DOHH2 (cell line): Measurements from ENCODE around the gene LAMA2.

ENCODE experiments used
- H3F3A ChIP-seq: fragments of 200-600 bp; sonication (generic), shearing (Covaris generic); 2 replicates; pipeline ENCODE4 v1.6.0; 2016; ENCODE audit warnings: antibody characterized with exemption, mild to moderate bottlenecking; ENCODE audit not compliant: control insufficient read depth, insufficient read depth
- H3K27ac ChIP-seq: fragments of 200-600 bp; sonication (generic); 2 replicates; pipeline ENCODE4 v1.5.1; 2014; ENCODE audit warnings: low read depth, mild to moderate bottlenecking, low read length, moderate library complexity
- H3K27me3 ChIP-seq: fragments of 200-600 bp; sonication (generic); 2 replicates; pipeline ENCODE4 v1.6.1; 2014; ENCODE audit warnings: mild to moderate bottlenecking, low read length, mixed read lengths; ENCODE audit not compliant: control insufficient read depth
- H3K36me3 ChIP-seq: fragments of 200-600 bp; sonication (generic); 2 replicates; pipeline ENCODE4 v1.6.1; 2014; ENCODE audit warnings: mild to moderate bottlenecking, low read length, moderate library complexity, mixed read lengths; ENCODE audit not compliant: control insufficient read depth
- H3K4me1 ChIP-seq: fragments of 200-600 bp; sonication (generic); 2 replicates; pipeline ENCODE4 v1.6.1; 2014; ENCODE audit warnings: mild to moderate bottlenecking, low read length, mixed read lengths; ENCODE audit not compliant: control insufficient read depth
- H3K4me2 ChIP-seq: fragments of 200-600 bp; sonication (generic); 2 replicates; pipeline ENCODE4 v1.6.0; 2014; ENCODE audit warnings: mild to moderate bottlenecking, low read length, moderate library complexity
- H3K4me3 ChIP-seq: fragments of 200-600 bp; sonication (generic); 2 replicates; pipeline ENCODE4 v1.5.1; 2014; ENCODE audit warnings: mild to moderate bottlenecking, low read length, mixed read lengths
- H3K79me2 ChIP-seq: fragments of 200-600 bp; sonication (generic); 2 replicates; pipeline ENCODE4 v1.6.1; 2014; ENCODE audit warnings: mild to moderate bottlenecking, low read length, mixed read lengths; ENCODE audit not compliant: control insufficient read depth
- H3K9me2 ChIP-seq: fragments of 200-600 bp; sonication (generic); replicated peaks from 2 replicates; pipeline ENCODE4 v1.6.1; 2014; ENCODE audit warnings: mild to moderate bottlenecking, low read length, mixed read lengths; ENCODE audit not compliant: control insufficient read depth
- H3K9me3 ChIP-seq: fragments of 200-600 bp; sonication (generic); 2 replicates; pipeline ENCODE4 v1.6.1; 2014; ENCODE audit warnings: antibody characterized with exemption, low read length, mixed read lengths; ENCODE audit not compliant: control insufficient read depth, insufficient read depth
- H4K20me1 ChIP-seq: fragments of 200-600 bp; sonication (generic); 2 replicates; pipeline ENCODE4 v1.6.0; 2014; ENCODE audit warnings: low read depth, mild to moderate bottlenecking, antibody characterized with exemption, low read length, moderate library complexity; ENCODE audit not compliant: control insufficient read depth, insufficient read depth
- EZH2phosphoT487 ChIP-seq: fragments of 200-600 bp; sonication (generic); IDR thresholded peaks from 2 replicates; pipeline ENCODE4 v1.6.1; 2017; ENCODE audit warnings: borderline replicate concordance, mild to moderate bottlenecking, antibody characterized with exemption, low read length, moderate library complexity, mixed read lengths
- TF ChIP-seq, protein P1 (sequence below): fragments of 200-600 bp; sonication (generic); IDR thresholded peaks from one replicate; pipeline ENCODE4 v1.5.1; 2014; ENCODE audit warnings: antibody characterized with exemption, mild to moderate bottlenecking, low read depth, low read length; ENCODE audit not compliant: poor library complexity, severe bottlenecking

Gene LAMA2

DNA sequence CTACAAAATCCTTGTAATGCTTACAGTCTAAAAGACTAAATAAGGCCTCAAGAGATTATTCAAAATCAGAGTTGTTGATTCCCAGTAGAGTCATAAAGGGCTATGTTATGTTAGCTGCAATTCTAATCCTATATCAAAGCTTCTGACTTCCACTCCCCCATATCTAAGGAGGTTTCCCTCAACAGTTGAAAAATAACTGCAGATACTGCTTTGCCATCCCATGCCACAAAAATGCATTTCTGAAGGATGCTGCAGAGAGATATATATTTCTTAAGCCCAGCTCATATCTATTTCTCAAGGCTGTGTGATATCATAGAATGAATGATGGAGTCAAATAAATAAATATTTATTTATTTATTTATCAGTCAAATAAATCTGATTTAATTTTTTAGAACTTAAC lies 332.3 kb downstream of the LAMA2 start:
- no peaks in the 10 kb centered on the region for H3K79me2 ChIP-seq
- H3K9me3 ChIP-seq: no peaks in the 10 kb centered on the region
- no peaks in the 10 kb centered on the region for H3F3A ChIP-seq
- no peaks in the 10 kb centered on the region for H3K4me1 ChIP-seq
- H3K4me3 ChIP-seq: no peak overlapping the region
- TF ChIP-seq EZH2phosphoT487: no peak
- TF ChIP-seq, protein P1, sequence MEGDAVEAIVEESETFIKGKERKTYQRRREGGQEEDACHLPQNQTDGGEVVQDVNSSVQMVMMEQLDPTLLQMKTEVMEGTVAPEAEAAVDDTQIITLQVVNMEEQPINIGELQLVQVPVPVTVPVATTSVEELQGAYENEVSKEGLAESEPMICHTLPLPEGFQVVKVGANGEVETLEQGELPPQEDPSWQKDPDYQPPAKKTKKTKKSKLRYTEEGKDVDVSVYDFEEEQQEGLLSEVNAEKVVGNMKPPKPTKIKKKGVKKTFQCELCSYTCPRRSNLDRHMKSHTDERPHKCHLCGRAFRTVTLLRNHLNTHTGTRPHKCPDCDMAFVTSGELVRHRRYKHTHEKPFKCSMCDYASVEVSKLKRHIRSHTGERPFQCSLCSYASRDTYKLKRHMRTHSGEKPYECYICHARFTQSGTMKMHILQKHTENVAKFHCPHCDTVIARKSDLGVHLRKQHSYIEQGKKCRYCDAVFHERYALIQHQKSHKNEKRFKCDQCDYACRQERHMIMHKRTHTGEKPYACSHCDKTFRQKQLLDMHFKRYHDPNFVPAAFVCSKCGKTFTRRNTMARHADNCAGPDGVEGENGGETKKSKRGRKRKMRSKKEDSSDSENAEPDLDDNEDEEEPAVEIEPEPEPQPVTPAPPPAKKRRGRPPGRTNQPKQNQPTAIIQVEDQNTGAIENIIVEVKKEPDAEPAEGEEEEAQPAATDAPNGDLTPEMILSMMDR: no peak
- no peak overlapping the region for H3K4me2 ChIP-seq
- H3K27me3 ChIP-seq: no peaks in the 10 kb centered on the region
- no peaks in the 10 kb centered on the region for H3K36me3 ChIP-seq
- no peak overlapping the region for H3K27ac ChIP-seq
- H4K20me1 ChIP-seq: no peaks in the 10 kb centered on the region
- H3K9me2 ChIP-seq: no peaks in the 10 kb centered on the region

DNA sequence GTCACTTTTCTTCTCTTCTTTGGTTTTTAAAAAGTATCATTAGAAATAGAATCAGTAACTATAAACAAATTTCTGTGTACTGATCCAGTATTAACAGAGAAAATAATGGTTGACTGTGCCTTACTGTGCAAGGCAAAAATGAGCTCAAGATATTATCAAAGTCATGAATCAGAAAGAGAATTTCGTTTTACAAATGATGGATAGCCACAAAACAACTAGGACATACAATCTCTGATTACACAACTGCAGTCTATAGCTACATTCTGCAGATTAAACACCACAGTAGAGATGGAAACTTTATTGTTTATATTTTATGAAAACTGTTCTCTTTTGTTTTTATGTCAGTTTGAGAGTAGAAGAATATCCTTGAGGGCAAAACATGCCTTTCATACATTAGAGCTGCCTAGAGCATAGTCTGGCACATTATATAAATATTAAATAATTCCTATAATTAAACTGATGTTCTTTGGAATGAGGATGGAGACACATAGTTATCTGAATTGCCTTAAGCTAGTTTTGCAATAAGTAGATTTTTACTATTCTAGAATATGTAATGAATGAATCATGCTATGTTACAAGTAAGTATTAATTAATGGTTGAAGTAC lies 333.1 kb downstream of the LAMA2 start:
- no peaks in the 10 kb centered on the region for H3K4me1 ChIP-seq
- no peaks in the 10 kb centered on the region for H3K79me2 ChIP-seq
- no peaks in the 10 kb centered on the region for H3K36me3 ChIP-seq
- H3K27me3 ChIP-seq: no peaks in the 10 kb centered on the region
- no peak overlapping the region for H3K27ac ChIP-seq
- H3K4me3 ChIP-seq: no peak overlapping the region
- no peak overlapping the region for H3K4me2 ChIP-seq
- H3F3A ChIP-seq: no peaks in the 10 kb centered on the region
- no peak for TF ChIP-seq EZH2phosphoT487
- TF ChIP-seq, protein P1: no peak
- no peaks in the 10 kb centered on the region for H3K9me3 ChIP-seq
- H3K9me2 ChIP-seq: no peaks in the 10 kb centered on the region
- H4K20me1 ChIP-seq: no peaks in the 10 kb centered on the region

DNA sequence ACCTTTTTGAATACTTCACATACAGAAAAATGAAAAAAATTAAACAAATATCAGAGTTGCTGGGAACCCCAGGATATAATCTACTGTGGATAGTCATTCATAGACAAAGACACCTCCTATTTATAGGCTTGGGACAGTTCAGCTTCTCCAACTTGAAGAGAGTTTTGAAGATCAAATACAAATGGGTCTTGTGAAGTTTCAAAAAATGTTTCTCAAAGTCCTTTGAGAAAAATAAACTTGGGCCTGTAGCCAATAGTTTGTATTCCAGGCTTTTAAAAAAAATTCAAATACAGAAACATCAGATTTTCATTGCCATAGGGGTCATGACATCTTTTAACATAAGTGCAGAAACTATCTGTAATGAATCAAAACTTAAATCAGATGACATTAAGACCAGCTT lies 334.8 kb downstream of the LAMA2 start:
- H3K4me1 ChIP-seq: no peaks in the 10 kb centered on the region
- H3K9me3 ChIP-seq: no peaks in the 10 kb centered on the region
- H4K20me1 ChIP-seq: no peaks in the 10 kb centered on the region
- no peaks in the 10 kb centered on the region for H3F3A ChIP-seq
- H3K27ac ChIP-seq: no peak overlapping the region
- TF ChIP-seq, protein P1: no peak
- no peak for TF ChIP-seq EZH2phosphoT487
- no peaks in the 10 kb centered on the region for H3K27me3 ChIP-seq
- H3K4me3 ChIP-seq: no peak overlapping the region
- no peaks in the 10 kb centered on the region for H3K9me2 ChIP-seq
- H3K79me2 ChIP-seq: no peaks in the 10 kb centered on the region
- no peak overlapping the region for H3K4me2 ChIP-seq
- no peaks in the 10 kb centered on the region for H3K36me3 ChIP-seq
